SU-DHL-6 (cell line): ENCODE data around the gene EXOC4.

Experiments
- H2AFZ ChIP-seq: fragments of 200-600 bp; sonication (generic); 2 replicates; pipeline ENCODE4 v1.6.1; 2014; ENCODE audit warnings: low read depth, mild to moderate bottlenecking, moderate library complexity, mixed read lengths, antibody characterized with exemption, low read length; ENCODE audit not compliant: severe bottlenecking
- H3F3A ChIP-seq: fragments of 200-600 bp; shearing (Covaris generic); 2 replicates; pipeline ENCODE4 v1.6.0; 2016; ENCODE audit warnings: antibody characterized with exemption, mild to moderate bottlenecking; ENCODE audit not compliant: insufficient read depth
- H3K27ac ChIP-seq: fragments of 200-600 bp; sonication (generic); 2 replicates; pipeline ENCODE4 v1.5.1; 2016; ENCODE audit warnings: low read depth, mild to moderate bottlenecking, low read length, moderate library complexity, mixed read lengths
- H3K27me3 ChIP-seq: fragments of 200-600 bp; sonication (generic), shearing (Covaris generic); 2 replicates; pipeline ENCODE4 v1.6.0; 2014; ENCODE audit warnings: mild to moderate bottlenecking, low read length
- H3K36me3 ChIP-seq: fragments of 200-600 bp; sonication (generic); 2 replicates; pipeline ENCODE4 v1.6.1; 2014; ENCODE audit warnings: mild to moderate bottlenecking, low read length, mixed read lengths
- H3K4me2 ChIP-seq: fragments of 300-600, 200-600 bp; shearing (Covaris generic), sonication (generic); 2 replicates; pipeline ENCODE4 v1.6.0; 2014; ENCODE audit warnings: low read length, low read depth, mild to moderate bottlenecking; ENCODE audit not compliant: poor library complexity, severe bottlenecking
- H3K4me3 ChIP-seq: fragments of 200-600 bp; sonication (generic); 2 replicates; pipeline ENCODE4 v1.5.1; 2014; ENCODE audit warnings: antibody characterized with exemption, low read length, mild to moderate bottlenecking, mixed read lengths; ENCODE audit not compliant: insufficient read depth, poor library complexity, severe bottlenecking
- H3K79me2 ChIP-seq: fragments of 200-600 bp; sonication (generic); 2 replicates; pipeline ENCODE4 v1.6.1; 2014; ENCODE audit warnings: mild to moderate bottlenecking, low read length, moderate library complexity; ENCODE audit not compliant: insufficient read depth
- H3K9ac ChIP-seq: fragments of 200-600 bp; sonication (generic); 2 replicates; pipeline ENCODE4 v1.7.0; 2014; ENCODE audit warnings: mild to moderate bottlenecking, low read length
- H3K9me2 ChIP-seq: fragments of 200-600 bp; sonication (generic); replicated peaks from 2 replicates; pipeline ENCODE4 v1.6.1; 2014; ENCODE audit warnings: low read length; ENCODE audit not compliant: insufficient read depth
- H3K9me3 ChIP-seq: fragments of 200-600 bp; sonication (generic); 2 replicates; pipeline ENCODE4 v1.6.1; 2014; ENCODE audit warnings: low read length, mixed read lengths; ENCODE audit not compliant: insufficient read depth
- H4K20me1 ChIP-seq: fragments of 200-600 bp; sonication (generic); 2 replicates; pipeline ENCODE4 v1.6.1; 2014; ENCODE audit warnings: low read depth, mild to moderate bottlenecking, antibody characterized with exemption, low read length, moderate library complexity, mixed read lengths
- CTCF ChIP-seq: fragments of 200-600 bp; sonication (generic); IDR thresholded peaks from one replicate; pipeline ENCODE4 v1.5.1; 2017; ENCODE audit warnings: antibody characterized with exemption, mild to moderate bottlenecking, low read length, moderate library complexity; ENCODE audit not compliant: insufficient read depth, poor library complexity, severe bottlenecking
- EZH2phosphoT487 ChIP-seq: fragments of 200-600 bp; sonication (generic), shearing (Covaris generic); conservative IDR thresholded peaks from 2 replicates; pipeline ENCODE4 v1.6.1; 2018; ENCODE audit warnings: mild to moderate bottlenecking, antibody characterized with exemption, low read length, moderate library complexity, mixed read lengths

Gene EXOC4

GRCh38 chr7:133784486-133785001 is 531.7 kb downstream of the EXOC4 start:
- no peak for TF ChIP-seq EZH2phosphoT487
- no peak for TF ChIP-seq CTCF
- Histone ChIP-seq H2AFZ (no peak overlapping the region), H3K9me2 (no peaks in the 10 kb centered on the region), H3K36me3 (no peaks in the 10 kb centered on the region), H3F3A (no peaks in the 10 kb centered on the region), H4K20me1 (no peaks in the 10 kb centered on the region), H3K9ac (no peak overlapping the region), H3K4me2 (no peak overlapping the region), H3K27ac (no peak overlapping the region), H3K9me3 (no peaks in the 10 kb centered on the region), H3K4me3 (no peak overlapping the region), H3K27me3 (no peaks in the 10 kb centered on the region), H3K79me2 (no peaks in the 10 kb centered on the region)

- Histone ChIP-seq H4K20me1 (no peaks in the 10 kb centered on the region), H3K27ac (no peak overlapping the region), H3K4me2 (no peak overlapping the region), H3F3A (no peaks in the 10 kb centered on the region), H2AFZ (no peak overlapping the region), H3K36me3 (no peaks in the 10 kb centered on the region), H3K4me3 (no peak overlapping the region), H3K9ac (no peak overlapping the region), H3K27me3 (no peaks in the 10 kb centered on the region), H3K9me3 (no peaks in the 10 kb centered on the region), H3K79me2 (no peaks in the 10 kb centered on the region), H3K9me2 (no peaks in the 10 kb centered on the region)
- no peak for TF ChIP-seq CTCF
- no peak for TF ChIP-seq EZH2phosphoT487
Observed at GRCh38 chr7:133786401-133786937, 533.6 kb downstream of the EXOC4 start.

GRCh38 chr7:133789974-133790373 is 537.1 kb downstream of the EXOC4 start:
- no peaks in the 10 kb centered on the region for H4K20me1 ChIP-seq
- H3K9me3 ChIP-seq, result no peaks in the 10 kb centered on the region
- no peak overlapping the region for H3K4me3 ChIP-seq
- H3K27me3 ChIP-seq, result no peaks in the 10 kb centered on the region
- no peak overlapping the region for H2AFZ ChIP-seq
- no peaks in the 10 kb centered on the region for H3K79me2 ChIP-seq
- no peak overlapping the region for H3K9ac ChIP-seq
- no peak overlapping the region for H3K27ac ChIP-seq
- H3K4me2 ChIP-seq, result no peak overlapping the region
- no peaks in the 10 kb centered on the region for H3K9me2 ChIP-seq
- H3F3A ChIP-seq, result no peaks in the 10 kb centered on the region
- TF ChIP-seq CTCF (no peak), EZH2phosphoT487 (no peak)
- H3K36me3 ChIP-seq, result no peaks in the 10 kb centered on the region
